H1 (cell line): ENCODE data around the gene YAP1. TPM values are rescaled to one million over a fixed set of nuclear protein-coding genes. Genes with fewer than 3 reads are reported as not detected.

Experiments used
- ASH2L ChIP-seq: fragments of 200-600, 300-600 bp; sonication (generic); IDR thresholded peaks from one replicate; pipeline ENCODE4 v1.7.1; 2017; ENCODE audit warnings: low read length
- BACH1 ChIP-seq: IDR thresholded peaks from 2 replicates; pipeline ENCODE4 v1.6.1; 2012; ENCODE audit warnings: low read length, improper control_type of control experiment
- CHD2 ChIP-seq: IDR thresholded peaks from 2 replicates; pipeline ENCODE4 v1.6.1; 2012; ENCODE audit warnings: low read length, improper control_type of control experiment
- HDAC6 ChIP-seq: IDR thresholded peaks from one replicate; pipeline ENCODE4 v1.7.1; 2012; ENCODE audit warnings: low read depth, mild to moderate bottlenecking, inconsistent platforms, low read length, moderate library complexity
- RAD21 ChIP-seq, 2 experiments: IDR thresholded peaks in 1 of 2; conservative IDR thresholded peaks in 1 of 2; 2 replicates each; pipeline ENCODE4 v1.6.1; 2011; ENCODE audit warnings: low read depth in 2 of 2, low read length in 2 of 2, improper control_type of control experiment in 1 of 2, inconsistent platforms in 1 of 2, mild to moderate bottlenecking in 1 of 2, moderate library complexity in 1 of 2
- SIN3A ChIP-seq, 2 experiments: IDR thresholded peaks in 1 of 2; conservative IDR thresholded peaks in 1 of 2; 2 replicates each; pipeline ENCODE4 v1.6.1; 2011 to 2012; ENCODE audit warnings: low read length in 2 of 2, improper control_type of control experiment in 1 of 2, low read depth in 1 of 2, mild to moderate bottlenecking in 1 of 2
- polyA plus RNA-seq, 7 experiments: library from polyadenylated mRNA; depleted of rRNA in 3 of 7; stranded (reverse) in 5 of 7; unstranded in 2 of 7; fragments of >200 nt in 5 of 7; fragments of 200-250 nt in 2 of 7; gene quantifications; 1 replicate in 5 of 7; 2 replicates in 1 of 7; 4 replicates in 1 of 7; pipeline versions ENCODE4 v1.2.1 to v1.2.3, GENCODE V29; 2011 to 2013; ENCODE audit warnings: missing spikeins in 2 of 7, mixed read lengths in 2 of 7
- total RNA-seq: library from RNA; stranded (reverse); fragmentation: NEBNext Ultra II Directional; extraction: Animal tissue kit (Norgen Biotek cat#: 25700); gene quantifications from 2 replicates; pipeline ENCODE4 v1.2.1, GENCODE V29; 2021
- TF ChIP-seq, protein P1 (sequence below): IDR thresholded peaks from 2 replicates; pipeline ENCODE4 v1.6.1; 2012; ENCODE audit warnings: low read length, inconsistent platforms

Gene YAP1
- total and polyA plus RNA-seq, 2 of the 8 experiments (the other 6 are each of a cell fraction or from before 2014, with no cell fraction given), result 62.0 to 108 TPM

DNA sequence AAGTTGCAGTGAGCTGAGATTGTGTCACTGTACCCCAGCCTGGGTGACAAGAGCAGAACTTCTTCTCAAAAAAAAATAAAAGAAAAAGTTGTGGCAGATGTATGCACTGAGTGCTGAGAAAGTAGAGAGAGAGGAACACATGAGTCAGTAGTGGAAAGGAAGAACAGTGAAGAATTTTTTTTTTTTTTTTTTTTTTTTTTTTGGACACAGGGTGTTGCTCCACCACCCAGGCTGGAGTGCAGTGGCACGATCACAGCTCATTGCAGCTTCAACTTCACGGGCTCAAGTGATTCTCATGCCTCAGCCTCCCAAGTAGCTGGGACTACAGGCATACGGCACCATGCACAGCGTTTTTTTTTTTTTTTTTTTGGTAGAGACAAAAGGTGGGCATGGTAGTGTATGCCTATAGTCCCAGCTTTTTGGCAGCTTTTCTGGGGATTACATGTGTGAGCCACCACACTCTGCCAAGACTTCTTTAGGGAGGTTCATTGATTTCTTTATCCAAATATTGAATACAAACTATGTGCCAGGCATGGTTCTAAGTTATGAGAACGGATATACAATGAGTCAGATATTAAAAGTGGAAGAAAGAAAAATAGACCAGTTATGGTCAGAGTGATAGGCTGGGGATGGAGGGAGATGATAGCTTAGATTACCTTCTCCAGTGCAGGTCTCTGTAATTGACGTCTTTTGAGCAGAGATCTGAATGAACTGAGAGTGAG, 62.0 kb downstream of the YAP1 start (continued):
- no peak for TF ChIP-seq RAD21 (IDR thresholded peaks at IDR 0.05 in 1 of 2, conservative IDR thresholded peaks at IDR 0.05 in 1 of 2; ENCODE audit: low read depth in 2 of 2, low read length in 2 of 2)
- no peak for TF ChIP-seq HDAC6
- TF ChIP-seq, protein P1, sequence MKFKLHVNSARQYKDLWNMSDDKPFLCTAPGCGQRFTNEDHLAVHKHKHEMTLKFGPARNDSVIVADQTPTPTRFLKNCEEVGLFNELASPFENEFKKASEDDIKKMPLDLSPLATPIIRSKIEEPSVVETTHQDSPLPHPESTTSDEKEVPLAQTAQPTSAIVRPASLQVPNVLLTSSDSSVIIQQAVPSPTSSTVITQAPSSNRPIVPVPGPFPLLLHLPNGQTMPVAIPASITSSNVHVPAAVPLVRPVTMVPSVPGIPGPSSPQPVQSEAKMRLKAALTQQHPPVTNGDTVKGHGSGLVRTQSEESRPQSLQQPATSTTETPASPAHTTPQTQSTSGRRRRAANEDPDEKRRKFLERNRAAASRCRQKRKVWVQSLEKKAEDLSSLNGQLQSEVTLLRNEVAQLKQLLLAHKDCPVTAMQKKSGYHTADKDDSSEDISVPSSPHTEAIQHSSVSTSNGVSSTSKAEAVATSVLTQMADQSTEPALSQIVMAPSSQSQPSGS, result no peak
- TF ChIP-seq SIN3A (conservative IDR thresholded peaks at IDR 0.05 in 1 of 2, IDR thresholded peaks at IDR 0.05 in 1 of 2; ENCODE audit: low read depth in 1 of 2, low read length in 2 of 2), result no peak
- no peak for TF ChIP-seq ASH2L
- TF ChIP-seq CHD2, result no peak
- no peak for TF ChIP-seq BACH1
